H9 (cell line): ENCODE results near the gene TMEM171. TPM values are rescaled to one million over a fixed set of nuclear protein-coding genes. Genes with fewer than 3 reads are reported as not detected.

Experiments used
- DNase-seq: peaks from one replicate; pipeline ENCODE4 v3.0.0-alpha.2; 2017
- H2AFZ ChIP-seq: one replicate; pipeline ENCODE4 v1.6.1; 2013; ENCODE audit warnings: mild to moderate bottlenecking, low read length, control low read depth, moderate library complexity
- H2AK5ac ChIP-seq: 2 replicates; pipeline ENCODE4 v1.6.1; 2013; ENCODE audit warnings: low read length, control low read depth, mixed read lengths; ENCODE audit not compliant: insufficient read length
- H2BK120ac ChIP-seq: one replicate; pipeline ENCODE4 v1.6.1; 2013; ENCODE audit warnings: low read depth, mild to moderate bottlenecking, low read length, control low read depth, inconsistent platforms; ENCODE audit not compliant: poor library complexity, severe bottlenecking
- H2BK12ac ChIP-seq: 2 replicates; pipeline ENCODE4 v1.6.1; 2013; ENCODE audit warnings: low read length, control low read depth, mixed read lengths, low read depth; ENCODE audit not compliant: insufficient read length
- H2BK15ac ChIP-seq: 2 replicates; pipeline ENCODE4 v1.6.1; 2013; ENCODE audit warnings: low read depth, low read length, control low read depth
- H2BK20ac ChIP-seq: one replicate; pipeline ENCODE4 v1.6.1; 2013; ENCODE audit warnings: low read depth, mild to moderate bottlenecking, low read length, control low read depth, inconsistent platforms; ENCODE audit not compliant: poor library complexity, severe bottlenecking
- H2BK5ac ChIP-seq: 2 replicates; pipeline ENCODE4 v1.6.1; 2013; ENCODE audit warnings: low read length, control low read depth, mixed read lengths; ENCODE audit not compliant: insufficient read length
- H3K14ac ChIP-seq: 2 replicates; pipeline ENCODE4 v1.6.1; 2013; ENCODE audit warnings: low read length, control low read depth; ENCODE audit not compliant: insufficient read depth
- H3K18ac ChIP-seq: 2 replicates; pipeline ENCODE4 v1.6.1; 2013; ENCODE audit warnings: low read depth, mild to moderate bottlenecking, mixed read lengths, low read length, control low read depth; ENCODE audit not compliant: insufficient read length
- H3K23ac ChIP-seq: 2 replicates; pipeline ENCODE4 v1.6.1; 2013; ENCODE audit warnings: low read length, control low read depth, mixed read lengths, low read depth; ENCODE audit not compliant: insufficient read length
- H3K23me2 ChIP-seq: 2 replicates; pipeline ENCODE4 v1.6.1; 2013; ENCODE audit warnings: low read depth, mild to moderate bottlenecking, mixed read lengths, low read length, control low read depth; ENCODE audit not compliant: insufficient read length, poor library complexity, severe bottlenecking
- H3K27ac ChIP-seq: 2 replicates; pipeline ENCODE4 v1.5.1; 2013; ENCODE audit warnings: low read length, control low read depth, mixed read lengths, low read depth; ENCODE audit not compliant: insufficient read length
- H3K27me3 ChIP-seq: 2 replicates; pipeline ENCODE4 v1.6.1; 2013; ENCODE audit warnings: low read length, control low read depth, inconsistent platforms; ENCODE audit not compliant: insufficient read depth
- H3K4ac ChIP-seq: 2 replicates; pipeline ENCODE4 v1.6.1; 2013; ENCODE audit warnings: low read depth, mild to moderate bottlenecking, control low read depth, inconsistent platforms, low read length, moderate library complexity
- H3K4me1 ChIP-seq: 2 replicates; pipeline ENCODE4 v1.6.1; 2013; ENCODE audit warnings: low read length, control low read depth, inconsistent platforms; ENCODE audit not compliant: insufficient read depth
- H3K4me2 ChIP-seq: 2 replicates; pipeline ENCODE4 v1.6.1; 2013; ENCODE audit warnings: low read length, control low read depth, mixed read lengths; ENCODE audit not compliant: insufficient read length, insufficient read depth
- H3K56ac ChIP-seq: 2 replicates; pipeline ENCODE4 v1.6.1; 2013; ENCODE audit warnings: low read depth, mild to moderate bottlenecking, mixed read lengths, low read length, control low read depth; ENCODE audit not compliant: insufficient read length
- H3K79me1 ChIP-seq: 2 replicates; pipeline ENCODE4 v1.6.1; 2013; ENCODE audit warnings: low read depth, mild to moderate bottlenecking, moderate library complexity, low read length, control low read depth, inconsistent platforms; ENCODE audit not compliant: insufficient read depth, poor library complexity, severe bottlenecking
- H3K79me2 ChIP-seq: 2 replicates; pipeline ENCODE4 v1.6.1; 2013; ENCODE audit warnings: low read length, control low read depth, inconsistent platforms; ENCODE audit not compliant: insufficient read depth
- H3K9ac ChIP-seq: 2 replicates; pipeline ENCODE4 v1.6.1; 2013; ENCODE audit warnings: low read length, control low read depth, mixed read lengths; ENCODE audit not compliant: insufficient read length; ENCODE audit errors: extremely low read depth
- H3K9me3 ChIP-seq: one replicate; pipeline ENCODE4 v1.6.1; 2013; ENCODE audit warnings: low read depth, low read length, inconsistent platforms; ENCODE audit not compliant: control insufficient read depth
- H3T11ph ChIP-seq: one replicate; pipeline ENCODE4 v1.6.1; 2013; ENCODE audit warnings: mild to moderate bottlenecking, low read length, control low read depth, inconsistent platforms
- H4K20me1 ChIP-seq: one replicate; pipeline ENCODE4 v1.6.1; 2013; ENCODE audit not compliant: control insufficient read depth, insufficient read length, insufficient read depth
- H4K5ac ChIP-seq: 2 replicates; pipeline ENCODE4 v1.6.1; 2013; ENCODE audit warnings: low read depth, mild to moderate bottlenecking, mixed read lengths, low read length, control low read depth; ENCODE audit not compliant: insufficient read length
- H4K8ac ChIP-seq: replicated peaks from 2 replicates; pipeline ENCODE4 v1.6.1; 2013; ENCODE audit warnings: low read length, control low read depth, mixed read lengths, low read depth; ENCODE audit not compliant: insufficient read length
- H4K91ac ChIP-seq: 2 replicates; pipeline ENCODE4 v1.6.1; 2013; ENCODE audit warnings: low read depth, mild to moderate bottlenecking, moderate library complexity, mixed read lengths, low read length, control low read depth; ENCODE audit not compliant: insufficient read length
- H3K27ac Mint-ChIP-seq, 3 experiments: 2 replicates in 2 of 3; 3 replicates in 1 of 3; pipeline ENCODE4 v1.8.0; 2020 to 2021; ENCODE audit warnings: mixed read lengths in 3 of 3, mild to moderate bottlenecking in 1 of 3, moderate library complexity in 1 of 3
- H3K27me3 Mint-ChIP-seq: 2 replicates; pipeline ENCODE4 v1.8.0; 2021; ENCODE audit warnings: low read depth, mild to moderate bottlenecking, moderate library complexity, mixed read lengths
- H3K36me3 Mint-ChIP-seq, 3 experiments: 2 replicates in 2 of 3; 3 replicates in 1 of 3; pipeline ENCODE4 v1.8.0; 2020 to 2021; ENCODE audit warnings: low read depth in 3 of 3, mixed read lengths in 3 of 3; ENCODE audit not compliant: insufficient read depth in 1 of 3
- H3K4me1 Mint-ChIP-seq, 2 experiments: 2 replicates each; pipeline ENCODE4 v1.8.0; 2020; ENCODE audit warnings: mixed read lengths in 2 of 2
- H3K4me3 Mint-ChIP-seq, 2 experiments: 2 replicates in 1 of 2; 3 replicates in 1 of 2; pipeline ENCODE4 v1.8.0; 2020 to 2021; ENCODE audit warnings: mild to moderate bottlenecking in 2 of 2, mixed read lengths in 2 of 2, moderate library complexity in 1 of 2
- H3K9me3 Mint-ChIP-seq, 2 experiments: 2 replicates in 1 of 2; 3 replicates in 1 of 2; pipeline ENCODE4 v1.8.0; 2020; ENCODE audit warnings: mild to moderate bottlenecking in 2 of 2, mixed read lengths in 2 of 2, moderate library complexity in 1 of 2
- WGBS: extraction: QIAGEN DNeasy Blood & Tissue Kit; methylation state at CpG from one replicate; pipeline ENCODE4 v1.1.7; 2013; ENCODE audit warnings: missing lambda C conversion rate, low lambda C conversion rate, mixed read lengths; ENCODE audit not compliant: insufficient read length; ENCODE audit errors: extremely low coverage; 5-methylcytosine and 5-hydroxymethylcytosine counted together
- total RNA-seq: library from RNA; stranded (reverse); gene quantifications from 2 replicates; pipeline ENCODE4 v1.2.1, GENCODE V29; 2021
- TF ChIP-seq, protein P1 (sequence below): fragments of 200-600 bp; sonication (generic); conservative IDR thresholded peaks from 3 replicates; pipeline ENCODE4 v1.8.0; 2021; ENCODE audit warnings: antibody characterized with exemption, mild to moderate bottlenecking

TMEM171 gene
- total RNA-seq, 1 experiment from 2014 or later: 0.42 TPM

DNA sequence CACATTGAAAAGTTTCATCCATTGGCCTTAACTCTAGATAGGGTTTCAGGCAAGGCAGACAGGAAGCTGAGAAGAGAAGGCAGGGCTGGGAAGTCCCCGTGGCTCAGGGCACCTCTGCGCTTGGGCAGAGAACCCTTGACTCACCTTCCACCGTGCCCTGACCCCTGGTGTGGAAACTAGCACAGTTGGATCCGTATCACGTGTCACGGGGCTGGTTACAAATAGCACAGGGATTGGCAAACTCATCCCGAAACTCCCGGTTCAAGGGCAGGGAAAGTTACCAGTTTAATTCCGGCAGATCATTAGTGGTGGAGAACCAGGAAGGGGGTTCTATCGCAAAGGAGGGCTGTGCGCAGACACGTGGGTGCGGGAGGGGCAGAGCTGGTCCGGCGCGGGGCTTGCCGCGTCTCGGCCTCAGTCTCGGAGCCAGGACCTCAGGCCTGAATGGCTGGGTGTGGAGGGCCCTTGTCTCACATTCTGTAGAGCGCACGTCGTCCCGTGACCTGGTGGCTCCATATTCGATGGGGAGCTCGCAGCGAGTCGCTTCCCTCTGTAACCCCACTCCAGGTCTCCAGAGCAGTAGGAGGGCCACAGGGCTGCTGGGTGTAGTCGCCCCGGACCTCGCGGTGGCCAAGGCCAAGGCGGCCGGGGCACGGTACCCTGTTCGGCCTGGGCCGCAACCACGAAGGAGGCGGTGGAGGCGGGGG, 771 bp upstream of the TMEM171 start:
- H3K18ac ChIP-seq: no peak overlapping the region
- H3K36me3 Mint-ChIP-seq: no peaks in the 10 kb centered on the region; a peak in 1 of 7 replicates
- WGBS: no CpG with 5 or more reads among the region's 40 CpGs
- TF ChIP-seq, protein P1, sequence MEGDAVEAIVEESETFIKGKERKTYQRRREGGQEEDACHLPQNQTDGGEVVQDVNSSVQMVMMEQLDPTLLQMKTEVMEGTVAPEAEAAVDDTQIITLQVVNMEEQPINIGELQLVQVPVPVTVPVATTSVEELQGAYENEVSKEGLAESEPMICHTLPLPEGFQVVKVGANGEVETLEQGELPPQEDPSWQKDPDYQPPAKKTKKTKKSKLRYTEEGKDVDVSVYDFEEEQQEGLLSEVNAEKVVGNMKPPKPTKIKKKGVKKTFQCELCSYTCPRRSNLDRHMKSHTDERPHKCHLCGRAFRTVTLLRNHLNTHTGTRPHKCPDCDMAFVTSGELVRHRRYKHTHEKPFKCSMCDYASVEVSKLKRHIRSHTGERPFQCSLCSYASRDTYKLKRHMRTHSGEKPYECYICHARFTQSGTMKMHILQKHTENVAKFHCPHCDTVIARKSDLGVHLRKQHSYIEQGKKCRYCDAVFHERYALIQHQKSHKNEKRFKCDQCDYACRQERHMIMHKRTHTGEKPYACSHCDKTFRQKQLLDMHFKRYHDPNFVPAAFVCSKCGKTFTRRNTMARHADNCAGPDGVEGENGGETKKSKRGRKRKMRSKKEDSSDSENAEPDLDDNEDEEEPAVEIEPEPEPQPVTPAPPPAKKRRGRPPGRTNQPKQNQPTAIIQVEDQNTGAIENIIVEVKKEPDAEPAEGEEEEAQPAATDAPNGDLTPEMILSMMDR: no peak
- no peak overlapping the region for H4K5ac ChIP-seq
- H3K79me1 ChIP-seq: no peaks in the 10 kb centered on the region
- no peaks in the 10 kb centered on the region for H4K20me1 ChIP-seq
- no peak overlapping the region for H3K27ac Mint-ChIP-seq
- no peak overlapping the region for H3T11ph ChIP-seq
- H3K4me3 Mint-ChIP-seq: peak overlapping the region; percentile 58 to 73
- H3K9me3 ChIP-seq: no peaks in the 10 kb centered on the region
- H4K8ac ChIP-seq: peak overlapping the region; percentile 36
- no peak overlapping the region for H2AFZ ChIP-seq
- peak overlapping the region; percentile 38 for H3K14ac ChIP-seq
- no peak overlapping the region for H2BK15ac ChIP-seq
- H3K4me1 Mint-ChIP-seq: peaks cover 20 to 24% of the 10 kb centered on the region in 2 experiments
- H3K4me2 ChIP-seq: peak overlapping the region; percentile 48
- peaks cover 68% of the 10 kb centered on the region for H3K27me3 Mint-ChIP-seq
- H2BK5ac ChIP-seq: no peak overlapping the region
- no peak overlapping the region for H2AK5ac ChIP-seq
- H3K9ac ChIP-seq: no peak overlapping the region
- H3K23ac ChIP-seq: no peak overlapping the region
- peaks cover 10% of the 10 kb centered on the region for H3K23me2 ChIP-seq
- no peak overlapping the region for H3K4ac ChIP-seq
- no peak overlapping the region for H2BK12ac ChIP-seq
- peaks cover 0 to 3% of the 10 kb centered on the region in 2 experiments; a peak in 1 of 5 replicates for H3K9me3 Mint-ChIP-seq
- no peak overlapping the region for H4K91ac ChIP-seq
- H3K79me2 ChIP-seq: no peaks in the 10 kb centered on the region
- no peak overlapping the region for H2BK20ac ChIP-seq
- H3K27me3 ChIP-seq: peaks cover 16% of the 10 kb centered on the region; the same call in 1 of the 2 replicates
- H3K56ac ChIP-seq: no peak overlapping the region
- no peak overlapping the region for H3K27ac ChIP-seq
- DNase-seq: peak; percentile 62
- no peak overlapping the region for H2BK120ac ChIP-seq
- H3K4me1 ChIP-seq: no peaks in the 10 kb centered on the region
